ENCODE measurements around the gene DNAH6.

The DNAH6 gene

DNA sequence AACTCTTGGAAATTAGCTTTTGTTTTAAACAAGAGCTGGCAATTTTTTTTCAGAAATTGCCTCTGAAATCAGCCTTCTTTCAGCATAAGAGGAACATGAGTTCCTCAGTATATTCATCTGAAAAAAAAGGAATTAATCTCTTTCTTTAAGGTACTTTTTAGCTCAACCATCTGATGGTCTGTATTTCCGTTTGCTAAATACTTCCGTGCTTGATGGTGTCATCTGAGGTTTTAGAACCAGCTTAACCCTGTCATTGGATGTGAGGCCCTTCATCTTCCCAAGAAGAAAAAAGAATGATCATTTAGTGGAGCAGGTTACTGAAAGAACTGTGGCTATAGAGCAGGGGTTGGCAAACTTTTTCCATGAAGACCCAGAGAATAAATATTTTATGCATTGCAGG, 189.6 kb downstream of the DNAH6 start:
- Histone ChIP-seq H2BK15ac (ENCODE audit: low read depth, poor library complexity, severe bottlenecking) (no peak overlapping the region), H3K4ac (ENCODE audit: low read depth in 1 of 2, low read length in 2 of 2) (no peak overlapping the region), H3K79me1 (replicated peaks; ENCODE audit: low read length, poor library complexity, severe bottlenecking) (no peaks in the 10 kb centered on the region), H3K18ac (ENCODE audit: low read depth in 1 of 2, low read length in 2 of 2) (no peak overlapping the region), H2BK12ac (ENCODE audit: low read length in 2 of 2) (no peak overlapping the region), H3K27me3 (ENCODE audit: control insufficient read depth in 1 of 2, insufficient read depth in 1 of 2, low read length in 2 of 2) (no peaks in the 10 kb centered on the region), H3K9me3 (ENCODE audit: control insufficient read depth, low read length) (no peaks in the 10 kb centered on the region), H3K4me3 (ENCODE audit: insufficient read depth in 1 of 2, low read depth in 1 of 2, low read length in 2 of 2) (no peak overlapping the region), H2AFZ (ENCODE audit: low read depth, low read length) (no peak overlapping the region), H3K27ac (ENCODE audit: low read length, poor library complexity, severe bottlenecking) (no peak overlapping the region), H4K8ac (ENCODE audit: low read length) (no peak overlapping the region), H3K4me1 (ENCODE audit: control insufficient read depth, insufficient read depth, low read depth, low read length) (no peaks in the 10 kb centered on the region), H2BK120ac (ENCODE audit: low read depth, low read length) (no peak overlapping the region), H3K23ac (ENCODE audit: low read length in 2 of 2) (no peak overlapping the region), H2BK5ac (ENCODE audit: low read depth, low read length, poor library complexity, severe bottlenecking) (no peak overlapping the region), H4K91ac (ENCODE audit: low read length) (no peak overlapping the region), H3K36me3 (ENCODE audit: control insufficient read depth in 1 of 2, insufficient read depth in 2 of 2, low read depth in 1 of 2, low read length in 2 of 2) (no peaks in the 10 kb centered on the region), H3K14ac (ENCODE audit: low read length in 2 of 2) (no peak overlapping the region), H2AK5ac (ENCODE audit: low read length, severe bottlenecking) (no peak overlapping the region), H3K9ac (ENCODE audit: low read length) (no peak overlapping the region), H3K4me2 (ENCODE audit: low read length, poor library complexity, severe bottlenecking) (no peak overlapping the region)
- DNase-seq, result no peak
- 94% methylated on average over 2 of the region's 2 CpGs for WGBS

- Histone ChIP-seq H3K9me3 (ENCODE audit: control insufficient read depth, low read length) (no peaks in the 10 kb centered on the region), H4K8ac (ENCODE audit: low read length) (no peak overlapping the region), H2BK15ac (ENCODE audit: low read depth, poor library complexity, severe bottlenecking) (no peak overlapping the region), H3K23ac (ENCODE audit: low read length in 2 of 2) (no peak overlapping the region), H3K9ac (ENCODE audit: low read length) (no peak overlapping the region), H2AK5ac (ENCODE audit: low read length, severe bottlenecking) (no peak overlapping the region), H3K4me3 (ENCODE audit: insufficient read depth in 1 of 2, low read depth in 1 of 2, low read length in 2 of 2) (no peak overlapping the region), H3K36me3 (ENCODE audit: control insufficient read depth in 1 of 2, insufficient read depth in 2 of 2, low read depth in 1 of 2, low read length in 2 of 2) (no peaks in the 10 kb centered on the region), H3K4me2 (ENCODE audit: low read length, poor library complexity, severe bottlenecking) (no peak overlapping the region), H2BK12ac (ENCODE audit: low read length in 2 of 2) (no peak overlapping the region), H3K4ac (ENCODE audit: low read depth in 1 of 2, low read length in 2 of 2) (no peak overlapping the region), H2BK5ac (ENCODE audit: low read depth, low read length, poor library complexity, severe bottlenecking) (no peak overlapping the region), H3K14ac (ENCODE audit: low read length in 2 of 2) (no peak overlapping the region), H3K27me3 (ENCODE audit: control insufficient read depth in 1 of 2, insufficient read depth in 1 of 2, low read length in 2 of 2) (no peaks in the 10 kb centered on the region), H3K27ac (ENCODE audit: low read length, poor library complexity, severe bottlenecking) (no peak overlapping the region), H4K91ac (ENCODE audit: low read length) (no peak overlapping the region), H3K18ac (ENCODE audit: low read depth in 1 of 2, low read length in 2 of 2) (no peak overlapping the region), H2BK120ac (ENCODE audit: low read depth, low read length) (no peak overlapping the region), H3K79me1 (replicated peaks; ENCODE audit: low read length, poor library complexity, severe bottlenecking) (no peaks in the 10 kb centered on the region), H2AFZ (ENCODE audit: low read depth, low read length) (no peak overlapping the region), H3K4me1 (ENCODE audit: control insufficient read depth, insufficient read depth, low read depth, low read length) (no peaks in the 10 kb centered on the region)
- no peak for DNase-seq
These were observed 192.1 kb downstream of the DNAH6 start for GRCh38 chr2:84708442-84708841.

GRCh38 chr2:84711651-84712050, 195.4 kb downstream of the DNAH6 start:
- no peak overlapping the region for H2BK12ac ChIP-seq (ENCODE audit: low read length in 2 of 2)
- no peak overlapping the region for H3K18ac ChIP-seq (ENCODE audit: low read depth in 1 of 2, low read length in 2 of 2)
- no peak overlapping the region for H3K9ac ChIP-seq (ENCODE audit: low read length)
- no peak overlapping the region for H2BK5ac ChIP-seq (ENCODE audit: low read depth, low read length, poor library complexity, severe bottlenecking)
- H3K9me3 ChIP-seq (ENCODE audit: control insufficient read depth, low read length), result no peaks in the 10 kb centered on the region
- no peak overlapping the region for H3K14ac ChIP-seq (ENCODE audit: low read length in 2 of 2)
- H3K79me1 ChIP-seq (replicated peaks; ENCODE audit: low read length, poor library complexity, severe bottlenecking), result no peaks in the 10 kb centered on the region
- H2BK15ac ChIP-seq (ENCODE audit: low read depth, poor library complexity, severe bottlenecking), result no peak overlapping the region
- H3K4me1 ChIP-seq (ENCODE audit: control insufficient read depth, insufficient read depth, low read depth, low read length), result no peaks in the 10 kb centered on the region
- no peak overlapping the region for H3K23ac ChIP-seq (ENCODE audit: low read length in 2 of 2)
- no peak overlapping the region for H2BK120ac ChIP-seq (ENCODE audit: low read depth, low read length)
- no peak overlapping the region for H3K4me3 ChIP-seq (ENCODE audit: insufficient read depth in 1 of 2, low read depth in 1 of 2, low read length in 2 of 2)
- H2AFZ ChIP-seq (ENCODE audit: low read depth, low read length), result no peak overlapping the region
- H3K4ac ChIP-seq (ENCODE audit: low read depth in 1 of 2, low read length in 2 of 2), result no peak overlapping the region
- H2AK5ac ChIP-seq (ENCODE audit: low read length, severe bottlenecking), result no peak overlapping the region
- no peaks in the 10 kb centered on the region for H3K36me3 ChIP-seq (ENCODE audit: control insufficient read depth in 1 of 2, insufficient read depth in 2 of 2, low read depth in 1 of 2, low read length in 2 of 2)
- H3K27ac ChIP-seq (ENCODE audit: low read length, poor library complexity, severe bottlenecking), result no peak overlapping the region
- 65% methylated on average over 1 of the region's 1 CpG for WGBS
- no peak overlapping the region for H3K4me2 ChIP-seq (ENCODE audit: low read length, poor library complexity, severe bottlenecking)
- no peak overlapping the region for H4K8ac ChIP-seq (ENCODE audit: low read length)
- DNase-seq, result no peak
- H4K91ac ChIP-seq (ENCODE audit: low read length), result no peak overlapping the region
- H3K27me3 ChIP-seq (ENCODE audit: control insufficient read depth in 1 of 2, insufficient read depth in 1 of 2, low read length in 2 of 2), result no peaks in the 10 kb centered on the region

DNA sequence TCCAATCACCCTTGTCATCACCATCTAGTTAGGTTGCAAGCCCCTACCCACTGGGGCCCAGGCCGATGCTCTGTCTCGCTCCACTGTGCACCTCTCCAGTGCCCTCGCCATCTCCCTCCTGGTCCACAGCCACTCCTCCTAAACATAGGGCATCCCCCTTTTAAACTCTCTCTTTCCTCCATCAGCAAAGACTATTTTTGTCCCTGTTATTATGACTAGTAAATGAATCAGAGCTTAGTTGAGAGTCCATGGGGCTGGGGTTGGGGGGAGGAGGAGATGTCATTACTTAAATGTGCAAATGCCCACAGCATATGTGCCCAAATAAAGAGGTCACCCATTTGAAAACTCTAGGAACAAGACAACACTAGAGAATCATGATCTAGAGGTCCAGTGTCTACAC, 197.1 kb downstream of the DNAH6 start:
- H3K27ac ChIP-seq (ENCODE audit: low read length, poor library complexity, severe bottlenecking), result no peak overlapping the region
- no peak overlapping the region for H2BK12ac ChIP-seq (ENCODE audit: low read length in 2 of 2)
- H4K91ac ChIP-seq (ENCODE audit: low read length), result no peak overlapping the region
- H2AK5ac ChIP-seq (ENCODE audit: low read length, severe bottlenecking), result no peak overlapping the region
- no peak overlapping the region for H3K14ac ChIP-seq (ENCODE audit: low read length in 2 of 2)
- H2BK5ac ChIP-seq (ENCODE audit: low read depth, low read length, poor library complexity, severe bottlenecking), result no peak overlapping the region
- no peak overlapping the region for H3K23ac ChIP-seq (ENCODE audit: low read length in 2 of 2)
- H3K79me1 ChIP-seq (replicated peaks; ENCODE audit: low read length, poor library complexity, severe bottlenecking), result no peaks in the 10 kb centered on the region
- no peak overlapping the region for H2AFZ ChIP-seq (ENCODE audit: low read depth, low read length)
- DNase-seq, result no peak
- H3K9ac ChIP-seq (ENCODE audit: low read length), result no peak overlapping the region
- H3K4me3 ChIP-seq (ENCODE audit: insufficient read depth in 1 of 2, low read depth in 1 of 2, low read length in 2 of 2), result no peak overlapping the region
- no peak overlapping the region for H2BK15ac ChIP-seq (ENCODE audit: low read depth, poor library complexity, severe bottlenecking)
- H4K8ac ChIP-seq (ENCODE audit: low read length), result no peak overlapping the region
- H2BK120ac ChIP-seq (ENCODE audit: low read depth, low read length), result no peak overlapping the region
- no peaks in the 10 kb centered on the region for H3K27me3 ChIP-seq (ENCODE audit: control insufficient read depth in 1 of 2, insufficient read depth in 1 of 2, low read length in 2 of 2)
- H3K4me2 ChIP-seq (ENCODE audit: low read length, poor library complexity, severe bottlenecking), result no peak overlapping the region
- no peak overlapping the region for H3K4ac ChIP-seq (ENCODE audit: low read depth in 1 of 2, low read length in 2 of 2)
- no peaks in the 10 kb centered on the region for H3K36me3 ChIP-seq (ENCODE audit: control insufficient read depth in 1 of 2, insufficient read depth in 2 of 2, low read depth in 1 of 2, low read length in 2 of 2)
- no peaks in the 10 kb centered on the region for H3K9me3 ChIP-seq (ENCODE audit: control insufficient read depth, low read length)
- WGBS, result 87% methylated on average over 2 of the region's 3 CpGs
- no peaks in the 10 kb centered on the region for H3K4me1 ChIP-seq (ENCODE audit: control insufficient read depth, insufficient read depth, low read depth, low read length)
- H3K18ac ChIP-seq (ENCODE audit: low read depth in 1 of 2, low read length in 2 of 2), result no peak overlapping the region
